Fibroblast of lung (primary cell): ENCODE measurements around the gene SVEP1. TPM values are rescaled to one million over a fixed set of nuclear protein-coding genes. Genes with fewer than 3 reads are reported as not detected.

Experiments
- DNase-seq, 2 donors: peaks; one replicate each; pipeline versions ENCODE4 v3.0.0 to v3.0.0-alpha.2; 2010; ENCODE audit warnings: low read depth in 2 of 2
- H2AFZ ChIP-seq: 2 replicates; pipeline ENCODE4 v1.5.1; 2012; ENCODE audit warnings: low read length, control low read depth, inconsistent platforms
- H3K27ac ChIP-seq: 2 replicates; pipeline ENCODE4 v1.5.1; 2011; ENCODE audit warnings: low read length, control low read depth; ENCODE audit not compliant: insufficient read depth
- H3K27me3 ChIP-seq: 2 replicates; pipeline ENCODE4 v1.5.1; 2011; ENCODE audit warnings: mild to moderate bottlenecking, low read length; ENCODE audit not compliant: control insufficient read depth, insufficient read depth
- H3K36me3 ChIP-seq: 2 replicates; pipeline ENCODE4 v1.5.1; 2011; ENCODE audit warnings: low read length; ENCODE audit not compliant: control insufficient read depth, insufficient read depth
- H3K4me1 ChIP-seq: 2 replicates; pipeline ENCODE4 v1.5.1; 2011; ENCODE audit warnings: low read length; ENCODE audit not compliant: control insufficient read depth, insufficient read depth; ENCODE audit errors: extremely low read depth
- H3K4me2 ChIP-seq: 2 replicates; pipeline ENCODE4 v1.5.1; 2011; ENCODE audit warnings: low read length, control low read depth; ENCODE audit not compliant: insufficient read depth; ENCODE audit errors: extremely low read depth
- H3K4me3 ChIP-seq, 4 experiments: fragments of 200-600 bp in 1 of 4; sonication (generic) in 1 of 4; replicated peaks in 1 of 4; 2 replicates each; pipeline ENCODE4 v1.5.1; 2011 to 2016; ENCODE audit warnings: low read length in 4 of 4, low read depth in 3 of 4, mild to moderate bottlenecking in 3 of 4, control low read depth in 2 of 4, inconsistent platforms in 1 of 4, mixed read lengths in 1 of 4; ENCODE audit not compliant: insufficient read depth in 1 of 4; ENCODE audit errors: control extremely low read depth in 1 of 4
- H3K79me2 ChIP-seq: 2 replicates; pipeline ENCODE4 v1.5.1; 2012; ENCODE audit warnings: mild to moderate bottlenecking, low read length, inconsistent platforms; ENCODE audit not compliant: control insufficient read depth, insufficient read depth
- H3K9ac ChIP-seq: 2 replicates; pipeline ENCODE4 v1.5.1; 2011; ENCODE audit warnings: mild to moderate bottlenecking, low read length, control low read depth; ENCODE audit not compliant: insufficient read depth
- H3K9me3 ChIP-seq: 2 replicates; pipeline ENCODE4 v1.5.1; 2012; ENCODE audit warnings: low read depth, low read length; ENCODE audit not compliant: control insufficient read depth, insufficient read depth
- H4K20me1 ChIP-seq: 2 replicates; pipeline ENCODE4 v1.5.1; 2011; ENCODE audit warnings: low read length; ENCODE audit not compliant: control insufficient read depth, insufficient read depth; ENCODE audit errors: extremely low read depth
- EZH2 ChIP-seq: IDR thresholded peaks from 2 replicates; pipeline ENCODE4 v1.5.1; 2012; ENCODE audit warnings: low read length, control low read depth, mild to moderate bottlenecking; ENCODE audit errors: missing control alignments
- polyA plus RNA-seq, 2 donors: library from polyadenylated mRNA; depleted of rRNA in 1 of 2; stranded (reverse) in 1 of 2; unstranded in 1 of 2; fragments of >200 nt; gene quantifications; 2 replicates each; pipeline ENCODE4 v1.2.1, GENCODE V29; 2011 to 2012; ENCODE audit warnings: missing spikeins in 1 of 2
- total RNA-seq: library from RNA; depleted of rRNA; stranded (reverse); fragments of >200 nt; gene quantifications from 2 replicates; pipeline ENCODE4 v1.2.1, GENCODE V29; 2014
- TF ChIP-seq, protein P1 (sequence below), 2 donors: IDR thresholded peaks in 1 of 2; conservative IDR thresholded peaks in 1 of 2; 1 replicate in 1 of 2; 2 replicates in 1 of 2; pipeline ENCODE4 v1.5.1; 2011 to 2012; ENCODE audit warnings: low read length in 2 of 2, control low read depth in 1 of 2, inconsistent platforms in 1 of 2, low read depth in 1 of 2, mild to moderate bottlenecking in 1 of 2

Gene SVEP1
- total and polyA plus RNA-seq, 2 donors (not counting 1 experiment from before 2014, with no cell fraction given): 46.3 to 96.9 TPM

DNA sequence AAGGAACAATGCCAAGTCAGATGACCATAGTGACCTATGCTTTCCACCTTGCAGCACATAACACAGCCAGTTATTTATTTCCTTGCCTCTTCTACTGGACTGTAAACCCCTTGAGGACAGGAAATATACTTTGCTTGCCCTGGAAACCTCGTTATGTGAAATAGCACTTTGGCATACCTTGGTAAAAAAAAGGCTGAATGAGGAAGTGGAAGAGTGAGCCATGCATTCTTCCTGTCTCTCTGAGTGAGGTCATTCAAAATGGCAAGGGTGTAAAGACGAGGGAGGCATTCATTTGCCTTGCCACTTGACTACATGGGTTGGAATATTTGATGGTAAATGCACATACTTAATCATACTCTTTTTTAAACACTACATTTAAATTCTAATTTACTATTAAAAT, 42.8 kb upstream of the SVEP1 start:
- Histone ChIP-seq H3K4me3 (no peak overlapping the region), H2AFZ (no peak overlapping the region)

GRCh38 chr9:110620726-110621125, 41.2 kb upstream of the SVEP1 start:
- peak in 1 of 2 donors; percentile 25 for DNase-seq
- H3K27me3 ChIP-seq: no peaks in the 10 kb centered on the region

More for the DNA sequence above, 42.8 kb upstream of the SVEP1 start:
- no peak overlapping the region for H3K9ac ChIP-seq
- H3K27ac ChIP-seq: no peak overlapping the region
- no peak for DNase-seq
- H3K4me2 ChIP-seq: no peak overlapping the region
- no peaks in the 10 kb centered on the region for H4K20me1 ChIP-seq
- H3K36me3 ChIP-seq: no peaks in the 10 kb centered on the region
- H3K4me1 ChIP-seq: peaks cover 7% of the 10 kb centered on the region
- TF ChIP-seq, protein P1, sequence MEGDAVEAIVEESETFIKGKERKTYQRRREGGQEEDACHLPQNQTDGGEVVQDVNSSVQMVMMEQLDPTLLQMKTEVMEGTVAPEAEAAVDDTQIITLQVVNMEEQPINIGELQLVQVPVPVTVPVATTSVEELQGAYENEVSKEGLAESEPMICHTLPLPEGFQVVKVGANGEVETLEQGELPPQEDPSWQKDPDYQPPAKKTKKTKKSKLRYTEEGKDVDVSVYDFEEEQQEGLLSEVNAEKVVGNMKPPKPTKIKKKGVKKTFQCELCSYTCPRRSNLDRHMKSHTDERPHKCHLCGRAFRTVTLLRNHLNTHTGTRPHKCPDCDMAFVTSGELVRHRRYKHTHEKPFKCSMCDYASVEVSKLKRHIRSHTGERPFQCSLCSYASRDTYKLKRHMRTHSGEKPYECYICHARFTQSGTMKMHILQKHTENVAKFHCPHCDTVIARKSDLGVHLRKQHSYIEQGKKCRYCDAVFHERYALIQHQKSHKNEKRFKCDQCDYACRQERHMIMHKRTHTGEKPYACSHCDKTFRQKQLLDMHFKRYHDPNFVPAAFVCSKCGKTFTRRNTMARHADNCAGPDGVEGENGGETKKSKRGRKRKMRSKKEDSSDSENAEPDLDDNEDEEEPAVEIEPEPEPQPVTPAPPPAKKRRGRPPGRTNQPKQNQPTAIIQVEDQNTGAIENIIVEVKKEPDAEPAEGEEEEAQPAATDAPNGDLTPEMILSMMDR (conservative IDR thresholded peaks at IDR 0.05 in 1 of 2, IDR thresholded peaks at IDR 0.05 in 1 of 2; ENCODE audit: low read depth in 1 of 2, low read length in 2 of 2): no peak
- TF ChIP-seq EZH2: no peak
- H3K27me3 ChIP-seq: no peaks in the 10 kb centered on the region
- H3K9me3 ChIP-seq: no peaks in the 10 kb centered on the region
- H3K79me2 ChIP-seq: no peaks in the 10 kb centered on the region

GRCh38 chr9:110619831-110620230, 40.3 kb upstream of the SVEP1 start:
- Histone ChIP-seq H3K27ac (no peak overlapping the region), H3K27me3 (no peaks in the 10 kb centered on the region), H2AFZ (peak overlapping the region; percentile 9), H3K79me2 (no peaks in the 10 kb centered on the region), H3K9ac (no peak overlapping the region), H3K9me3 (no peaks in the 10 kb centered on the region), H4K20me1 (no peaks in the 10 kb centered on the region), H3K36me3 (no peaks in the 10 kb centered on the region), H3K4me2 (no peak overlapping the region), H3K4me1 (peaks cover 2% of the 10 kb centered on the region), H3K4me3 (no peak overlapping the region)
- TF ChIP-seq EZH2: no peak
- TF ChIP-seq, protein P1 (conservative IDR thresholded peaks at IDR 0.05 in 1 of 2, IDR thresholded peaks at IDR 0.05 in 1 of 2; ENCODE audit: low read depth in 1 of 2, low read length in 2 of 2): no peak
- peak; percentile 45 to 72 for DNase-seq

More at GRCh38 chr9:110620726-110621125, 41.2 kb upstream of the SVEP1 start:
- Histone ChIP-seq H3K27ac (no peak overlapping the region), H3K36me3 (no peaks in the 10 kb centered on the region), H3K9ac (no peak overlapping the region), H3K4me1 (peaks cover 2% of the 10 kb centered on the region), H2AFZ (no peak overlapping the region), H3K9me3 (no peaks in the 10 kb centered on the region), H3K4me3 (no peak overlapping the region), H3K4me2 (no peak overlapping the region), H4K20me1 (no peaks in the 10 kb centered on the region), H3K79me2 (no peaks in the 10 kb centered on the region)
- TF ChIP-seq EZH2: no peak
- TF ChIP-seq, protein P1 (conservative IDR thresholded peaks at IDR 0.05 in 1 of 2, IDR thresholded peaks at IDR 0.05 in 1 of 2; ENCODE audit: low read depth in 1 of 2, low read length in 2 of 2): no peak
